NCI-H2227 treated with DMSO at 0.1 percent for 48 hours (cell line): ENCODE measurements around the gene THADA.
A peak's percentile ranks its signal among the peaks of the same experiment; 100 is the strongest.

Source experiments
- DNase-seq: peaks from one replicate; lab custom pipeline; 2025; lab: John Stamatoyannopoulos, UW

The THADA gene

GRCh38 chr2:43223521-43224001, 372.3 kb downstream of the THADA start:
- DNase-seq = no peak

- DNase-seq = no peak
Observed at GRCh38 chr2:43222475-43223309, 373.1 kb downstream of the THADA start.

GRCh38 chr2:43221763-43222474, 373.9 kb downstream of the THADA start:
- peak; percentile 91 for DNase-seq

- peak; percentile 26 for DNase-seq
Observed at GRCh38 chr2:43221124-43221762, 374.6 kb downstream of the THADA start.

GRCh38 chr2:43220760-43221123, 375.1 kb downstream of the THADA start:
- no peak for DNase-seq

- no peak for DNase-seq
Observed at GRCh38 chr2:43220229-43220751, 375.5 kb downstream of the THADA start.

GRCh38 chr2:43219383-43220228, 376.2 kb downstream of the THADA start:
- DNase-seq = peak; percentile 68

- no peak for DNase-seq
Observed at GRCh38 chr2:43218702-43219382, 377.0 kb downstream of the THADA start.

- no peak for DNase-seq
Observed at GRCh38 chr2:43218155-43218701, 377.6 kb downstream of the THADA start.

- peak; percentile 15 for DNase-seq
Observed at GRCh38 chr2:43217228-43218154, 378.3 kb downstream of the THADA start.

GRCh38 chr2:43216629-43217028, 379.2 kb downstream of the THADA start:
- DNase-seq = no peak

- no peak for DNase-seq
Observed at GRCh38 chr2:43215673-43216255, 380.1 kb downstream of the THADA start.

- DNase-seq = no peak
Observed at GRCh38 chr2:43214253-43214652, 381.6 kb downstream of the THADA start.

- DNase-seq = no peak
Observed at GRCh38 chr2:43212931-43213330, 382.9 kb downstream of the THADA start.

GRCh38 chr2:43212216-43212835, 383.5 kb downstream of the THADA start:
- no peak for DNase-seq

- peak; percentile 13 for DNase-seq
Observed at GRCh38 chr2:43210467-43211303, 385.2 kb downstream of the THADA start.

- no peak for DNase-seq
Observed at GRCh38 chr2:43210125-43210466, 385.7 kb downstream of the THADA start.

GRCh38 chr2:43209204-43209717, 386.6 kb downstream of the THADA start:
- DNase-seq = no peak
